Peyer's patch (tissue), 4 donors: Measurements from ENCODE around the gene POTEG.
"Not testable (repeated sequence)": the region's sequence is repeated elsewhere in the genome, so short reads cannot be mapped to it uniquely, and the experiment has no call there.

Source experiments
- POLR2A ChIP-seq, 2 donors: fragments of 450-650 bp; IDR thresholded peaks; one replicate each; pipeline ENCODE4 v1.5.1; 2017; ENCODE audit warnings: antibody characterized with exemption in 2 of 2, mild to moderate bottlenecking in 2 of 2, moderate library complexity in 2 of 2
- TF ChIP-seq, protein P1 (sequence below), 6 experiments: fragments of 450-650 bp in 4 of 6; fragments of 200-600 bp in 2 of 6; sonication (generic) in 1 of 6; IDR thresholded peaks; one replicate each; pipeline ENCODE4 v1.5.1; 2017 to 2019; ENCODE audit warnings: antibody characterized with exemption in 6 of 6, mild to moderate bottlenecking in 3 of 6, moderate library complexity in 1 of 6

DNA sequence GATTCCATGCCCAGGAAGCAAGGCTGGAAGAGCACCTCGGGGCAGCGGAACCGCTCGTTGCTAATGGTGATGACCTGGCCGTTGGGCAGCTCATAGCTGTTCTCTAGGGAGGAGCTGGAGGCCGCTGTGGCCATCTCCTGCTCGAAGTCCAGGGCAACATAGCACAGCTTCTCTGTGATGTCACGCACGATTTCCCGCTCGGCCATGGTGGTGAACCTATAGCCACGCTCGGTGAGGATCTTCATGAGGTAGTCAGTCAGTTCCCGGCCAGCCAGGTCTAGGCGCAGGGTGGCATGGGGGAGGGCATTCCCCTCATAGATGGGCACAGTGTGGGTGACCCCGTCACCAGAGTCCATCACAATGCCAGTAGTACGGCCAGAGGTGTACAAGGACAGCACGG lies 32.0 kb downstream of the POTEG start:
- not testable (repeated sequence) for TF ChIP-seq POLR2A (IDR thresholded peaks at IDR 0.05)
- TF ChIP-seq, protein P1, sequence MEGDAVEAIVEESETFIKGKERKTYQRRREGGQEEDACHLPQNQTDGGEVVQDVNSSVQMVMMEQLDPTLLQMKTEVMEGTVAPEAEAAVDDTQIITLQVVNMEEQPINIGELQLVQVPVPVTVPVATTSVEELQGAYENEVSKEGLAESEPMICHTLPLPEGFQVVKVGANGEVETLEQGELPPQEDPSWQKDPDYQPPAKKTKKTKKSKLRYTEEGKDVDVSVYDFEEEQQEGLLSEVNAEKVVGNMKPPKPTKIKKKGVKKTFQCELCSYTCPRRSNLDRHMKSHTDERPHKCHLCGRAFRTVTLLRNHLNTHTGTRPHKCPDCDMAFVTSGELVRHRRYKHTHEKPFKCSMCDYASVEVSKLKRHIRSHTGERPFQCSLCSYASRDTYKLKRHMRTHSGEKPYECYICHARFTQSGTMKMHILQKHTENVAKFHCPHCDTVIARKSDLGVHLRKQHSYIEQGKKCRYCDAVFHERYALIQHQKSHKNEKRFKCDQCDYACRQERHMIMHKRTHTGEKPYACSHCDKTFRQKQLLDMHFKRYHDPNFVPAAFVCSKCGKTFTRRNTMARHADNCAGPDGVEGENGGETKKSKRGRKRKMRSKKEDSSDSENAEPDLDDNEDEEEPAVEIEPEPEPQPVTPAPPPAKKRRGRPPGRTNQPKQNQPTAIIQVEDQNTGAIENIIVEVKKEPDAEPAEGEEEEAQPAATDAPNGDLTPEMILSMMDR (IDR thresholded peaks at IDR 0.05) = not testable (repeated sequence)
